HEK293T (cell line): Measurements from ENCODE around the gene DDOST.

Experiments used
- CTCF ChIA-PET: fragments of 350-600 bp; formaldehyde crosslinking; extraction: SDS; loops from one replicate; lab custom pipeline; 2021; ENCODE audit warnings: antibody characterized with exemption, inconsistent platforms; lab: Yijun Ruan, JAX
- POLR2A ChIA-PET: fragments of 350-600 bp; formaldehyde crosslinking; extraction: SDS; loops from one replicate; lab custom pipeline; 2020; ENCODE audit warnings: antibody characterized with exemption, inconsistent platforms; lab: Yijun Ruan, JAX
- DNase-seq: peaks from one replicate; pipeline ENCODE4 v3.0.0; 2012; ENCODE audit warnings: mixed read lengths; ENCODE audit errors: extremely low spot score
- ARNT ChIP-seq: fragments of 450-650 bp; IDR thresholded peaks from 2 replicates; pipeline ENCODE4 v1.6.1; 2017; ENCODE audit warnings: mild to moderate bottlenecking
- BHLHE40 ChIP-seq: fragments of 450-650 bp; IDR thresholded peaks from 2 replicates; pipeline ENCODE4 v1.6.1; 2016; ENCODE audit warnings: mild to moderate bottlenecking, moderate library complexity, borderline replicate concordance
- CTBP1 ChIP-seq: fragments of 450-650 bp; IDR thresholded peaks from 2 replicates; pipeline ENCODE4 v1.6.1; 2016; ENCODE audit warnings: borderline replicate concordance
- ELF4 ChIP-seq: fragments of 450-650 bp; IDR thresholded peaks from 2 replicates; pipeline ENCODE4 v1.6.1; 2017; ENCODE audit warnings: antibody characterized with exemption
- FOXA1 ChIP-seq: fragments of 450-650 bp; IDR thresholded peaks from 2 replicates; pipeline ENCODE4 v1.6.1; 2016; ENCODE audit warnings: mild to moderate bottlenecking
- FOXK2 ChIP-seq: fragments of 450-650 bp; IDR thresholded peaks from 2 replicates; pipeline ENCODE4 v1.6.1; 2016; ENCODE audit warnings: mild to moderate bottlenecking
- FOXM1 ChIP-seq: fragments of 450-650 bp; IDR thresholded peaks from 2 replicates; pipeline ENCODE4 v1.6.1; 2017; ENCODE audit warnings: mild to moderate bottlenecking, borderline replicate concordance
- HDGF ChIP-seq: fragments of 450-650 bp; IDR thresholded peaks from 2 replicates; pipeline ENCODE4 v1.6.1; 2017; ENCODE audit warnings: antibody characterized with exemption, borderline replicate concordance
- L3MBTL2 ChIP-seq: fragments of 450-650 bp; conservative IDR thresholded peaks from 2 replicates; pipeline ENCODE4 v1.6.1; 2016; ENCODE audit warnings: mild to moderate bottlenecking
- LEF1 ChIP-seq: fragments of 450-650 bp; IDR thresholded peaks from 2 replicates; pipeline ENCODE4 v1.6.1; 2017; ENCODE audit warnings: mild to moderate bottlenecking, borderline replicate concordance
- NFRKB ChIP-seq: fragments of 450-650 bp; IDR thresholded peaks from 2 replicates; pipeline ENCODE4 v1.6.1; 2016; ENCODE audit warnings: mild to moderate bottlenecking, moderate library complexity
- SP1 ChIP-seq: fragments of 450-650 bp; IDR thresholded peaks from 2 replicates; pipeline ENCODE4 v1.6.1; 2017
- SUZ12 ChIP-seq: fragments of 450-650 bp; IDR thresholded peaks from 2 replicates; pipeline ENCODE4 v1.6.1; 2016; ENCODE audit warnings: mild to moderate bottlenecking
- TARDBP ChIP-seq: fragments of 450-650 bp; IDR thresholded peaks from 2 replicates; pipeline ENCODE4 v1.6.1; 2016
- ZNF384 ChIP-seq: fragments of 450-650 bp; IDR thresholded peaks from 2 replicates; pipeline ENCODE4 v1.6.1; 2016
- TF ChIP-seq, protein P1 (sequence below): fragments of 450-650 bp; IDR thresholded peaks from 2 replicates; pipeline ENCODE4 v1.6.1; 2016

The DDOST gene

DNA sequence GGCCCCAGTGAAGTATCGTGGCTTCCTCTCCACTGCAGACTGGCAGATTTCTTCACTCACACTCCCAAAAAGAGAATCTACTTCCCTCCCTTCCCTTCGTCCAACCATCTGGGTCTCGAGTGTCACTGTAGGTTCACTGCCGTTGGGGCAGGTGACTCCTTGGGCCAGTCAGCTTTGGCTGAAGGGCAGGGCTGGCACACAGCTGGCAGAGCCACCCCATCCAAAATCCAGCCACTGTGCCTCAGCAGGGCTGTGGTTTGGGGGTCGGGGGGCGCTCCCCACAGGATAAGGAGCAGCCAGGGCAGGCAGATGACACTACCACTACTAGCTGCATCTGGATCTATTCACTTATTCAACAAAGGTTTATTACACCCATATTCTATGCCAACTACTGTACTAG, 18.1 kb downstream of the DDOST start:
- ChIA-PET POLR2A (interaction anchor here (1.3 kb wide), 1 partner anchor 19 kb away, joined by 5 read pairs; the partner anchor contains the start of gene DDOST), CTCF (no interaction called here)
- TF ChIP-seq ZNF384, result no peak
- no peak for TF ChIP-seq TARDBP
- TF ChIP-seq SP1, result no peak
- TF ChIP-seq FOXK2, result no peak
- TF ChIP-seq, protein P1, sequence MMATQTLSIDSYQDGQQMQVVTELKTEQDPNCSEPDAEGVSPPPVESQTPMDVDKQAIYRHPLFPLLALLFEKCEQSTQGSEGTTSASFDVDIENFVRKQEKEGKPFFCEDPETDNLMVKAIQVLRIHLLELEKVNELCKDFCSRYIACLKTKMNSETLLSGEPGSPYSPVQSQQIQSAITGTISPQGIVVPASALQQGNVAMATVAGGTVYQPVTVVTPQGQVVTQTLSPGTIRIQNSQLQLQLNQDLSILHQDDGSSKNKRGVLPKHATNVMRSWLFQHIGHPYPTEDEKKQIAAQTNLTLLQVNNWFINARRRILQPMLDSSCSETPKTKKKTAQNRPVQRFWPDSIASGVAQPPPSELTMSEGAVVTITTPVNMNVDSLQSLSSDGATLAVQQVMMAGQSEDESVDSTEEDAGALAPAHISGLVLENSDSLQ, result no peak
- TF ChIP-seq ELF4, result no peak
- TF ChIP-seq SUZ12, result no peak
- TF ChIP-seq NFRKB, result no peak
- TF ChIP-seq LEF1, result no peak
- DNase-seq, result no peak

DNA sequence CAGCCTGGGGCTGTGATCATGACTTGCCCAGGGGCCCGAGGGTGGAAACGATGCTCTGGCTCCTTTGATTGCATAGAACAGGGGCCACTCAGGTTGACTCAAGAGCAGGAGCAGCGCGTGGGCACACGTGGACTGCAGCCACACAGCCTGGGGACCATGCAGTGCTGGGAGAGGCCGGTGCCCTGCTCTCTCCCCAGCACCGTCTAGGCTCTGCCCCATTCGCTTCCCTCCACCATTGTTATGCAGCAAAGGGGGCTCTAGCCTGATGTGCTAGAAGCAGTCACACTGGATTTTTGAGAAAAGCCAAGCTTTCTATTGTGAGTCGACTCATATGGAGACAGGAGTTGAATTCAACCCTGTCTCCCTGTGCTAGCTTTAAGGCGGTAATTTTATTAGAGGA, 19.2 kb downstream of the DDOST start:
- POLR2A ChIA-PET, result interaction anchor here (0.9 kb wide), 1 partner anchor 19 kb away, joined by 4 read pairs; the partner anchor contains the start of gene DDOST
- TF ChIP-seq ELF4 (no peak), FOXK2 (no peak), CTBP1 (no peak), FOXM1 (no peak), FOXA1 (no peak), SUZ12 (no peak), TARDBP (no peak), HDGF (no peak), BHLHE40 (no peak), LEF1 (no peak), SP1 (no peak), ARNT (no peak), L3MBTL2 (no peak), ZNF384 (no peak), NFRKB (no peak)
- TF ChIP-seq, protein P1, result no peak
- CTCF ChIA-PET, result interaction anchor here (1.2 kb wide), 1 partner anchor 68 kb away, joined by 3 read pairs; no protein-coding TSS in a partner anchor
- no peak for DNase-seq

DNA sequence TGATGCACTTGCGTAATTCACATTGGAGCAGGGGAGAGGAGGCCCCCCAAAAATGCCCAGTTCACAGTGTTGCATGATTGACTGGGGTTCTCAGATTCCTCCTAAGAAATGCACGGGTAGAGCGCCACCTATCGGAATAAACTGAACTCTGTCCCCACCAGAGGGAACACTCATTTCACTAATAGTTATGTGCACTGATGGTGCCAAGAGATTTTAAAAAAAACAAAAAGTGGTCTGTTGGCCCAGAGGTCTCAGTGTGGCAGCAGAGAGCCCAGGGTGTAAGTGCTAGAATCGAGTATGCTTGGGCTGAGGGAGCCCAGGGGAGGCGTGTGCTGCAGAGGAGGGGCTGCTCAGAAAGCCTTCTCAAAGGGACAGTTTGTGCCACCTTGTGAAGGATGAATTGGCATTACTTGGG, 21.0 kb downstream of the DDOST start:
- ChIA-PET POLR2A (no interaction called here), CTCF (interaction anchor here (1.0 kb wide), 1 partner anchor 65 kb away, joined by 4 read pairs; no protein-coding TSS in a partner anchor)
- TF ChIP-seq, protein P1, result peak; percentile 75
- no peak for TF ChIP-seq SP1
- DNase-seq, result peak; percentile 59

DNA sequence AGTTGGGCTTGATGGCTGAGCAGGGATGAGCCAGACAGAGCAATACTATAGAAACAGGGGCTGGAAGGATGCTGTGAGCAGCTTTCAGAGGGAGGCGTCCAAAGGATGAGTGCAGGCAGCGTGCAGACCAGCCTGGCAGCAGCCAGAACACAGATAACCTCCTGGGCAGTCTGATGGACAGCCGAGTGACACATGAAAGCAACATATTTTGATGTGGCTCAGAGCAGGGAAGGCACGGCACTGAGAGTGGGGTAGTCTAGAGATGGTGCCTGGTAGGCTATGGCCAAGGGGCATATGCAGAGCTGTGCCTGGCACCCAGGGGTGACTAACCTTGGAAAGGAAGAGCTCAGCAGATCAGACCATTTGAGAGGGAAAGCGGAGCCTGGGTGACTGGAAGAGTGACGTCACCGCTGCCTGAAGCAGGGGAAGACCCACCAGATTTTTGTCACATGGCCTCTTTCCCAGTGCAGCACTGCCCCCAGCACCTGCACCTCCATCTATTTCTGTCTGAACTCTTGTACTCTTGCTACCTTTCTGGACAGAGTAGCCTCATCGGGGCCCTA, 24.3 kb downstream of the DDOST start:
- DNase-seq, result no peak
- CTCF ChIA-PET, result interaction anchor here (0.7 to 1.2 kb wide), 3 partner anchors 46 to 102 kb away, joined by 3 to 4 read pairs (median 3); no protein-coding TSS in a partner anchor
- TF ChIP-seq SP1 (no peak), CTBP1 (no peak), ELF4 (no peak), HDGF (no peak), L3MBTL2 (no peak), ARNT (no peak), BHLHE40 (no peak)
- TF ChIP-seq, protein P1, result no peak
- POLR2A ChIA-PET, result interaction anchor here (1.5 kb wide), 1 partner anchor 24 kb away, joined by 4 read pairs; the partner anchor contains the start of gene DDOST

DNA sequence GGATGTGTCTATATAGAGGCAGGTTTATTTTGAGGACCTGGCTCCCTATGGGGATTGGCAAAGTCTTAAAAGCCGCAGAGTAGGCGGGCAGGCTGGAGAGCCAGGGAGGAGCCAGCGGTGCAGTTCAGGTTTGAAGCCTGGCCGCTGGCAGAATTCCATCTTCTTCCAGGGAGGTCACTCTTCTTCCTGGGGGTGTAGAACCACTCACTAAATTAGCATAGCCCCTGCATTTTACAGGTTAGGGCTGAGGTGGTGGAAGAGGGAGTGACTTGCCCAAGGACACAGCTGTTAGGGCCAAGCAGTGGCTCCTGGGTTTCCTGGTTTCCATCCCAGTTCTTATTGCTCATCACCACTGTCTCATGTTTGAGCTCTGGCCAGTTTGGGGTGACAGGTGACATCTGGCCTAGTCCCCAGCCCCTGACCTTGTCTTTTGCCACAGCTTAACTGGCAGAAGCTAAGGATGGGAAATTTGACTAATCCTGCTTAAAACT, 26.5 kb downstream of the DDOST start:
- ChIA-PET POLR2A (interaction anchor here (1.2 to 2.6 kb wide), 6 partner anchors 14 to 82 kb away, joined by 4 to 27 read pairs (median 14); partner anchors contain the start of genes CDA, DDOST and FAM43B), CTCF (interaction anchor here (0.6 to 1.3 kb wide), 2 partner anchors 27 to 60 kb away, joined by 3 to 6 read pairs; partner anchors contain the start of gene DDOST)
- no peak for TF ChIP-seq FOXA1
- DNase-seq, result peak; percentile 55

DNA sequence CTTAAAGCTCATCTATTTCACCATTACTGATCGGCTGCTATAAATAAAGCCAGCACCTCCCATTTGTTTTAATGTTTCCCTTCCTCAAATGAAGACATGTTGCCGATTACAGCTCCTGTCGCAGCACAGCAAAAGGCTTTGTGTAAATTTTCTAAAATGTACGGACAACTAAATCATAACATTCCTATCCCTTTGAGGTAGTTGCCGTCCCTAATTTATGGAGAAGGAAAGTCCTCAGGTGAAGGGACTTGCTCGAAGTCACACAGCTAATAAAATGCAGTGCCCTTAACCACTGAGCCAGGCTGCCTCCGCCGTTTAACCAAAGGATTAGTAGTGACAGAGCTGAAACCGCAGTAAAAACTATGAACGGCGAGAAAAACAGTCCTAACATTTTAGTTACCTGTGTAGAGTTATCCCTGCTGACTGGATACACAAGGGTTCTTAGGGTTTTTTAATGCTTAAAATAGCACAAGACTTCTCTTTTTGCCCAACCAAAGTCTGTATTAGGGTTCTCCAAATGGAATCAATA, 27.0 kb downstream of the DDOST start:
- ChIA-PET POLR2A (interaction anchor here (0.5 to 2.6 kb wide), 27 partner anchors 9 to 153 kb away, joined by 3 to 27 read pairs (median 4); partner anchors contain the start of genes CDA, DDOST, FAM43B and HP1BP3), CTCF (interaction anchor here (0.6 to 4.6 kb wide), 9 partner anchors 10 to 691 kb away, joined by 3 to 39 read pairs (median 3); partner anchors contain the start of genes CDA and DDOST)
- DNase-seq, result no peak
- TF ChIP-seq CTBP1 (no peak), ZNF384 (no peak)
